ENCODE results near the gene CIAO1.

DNA sequence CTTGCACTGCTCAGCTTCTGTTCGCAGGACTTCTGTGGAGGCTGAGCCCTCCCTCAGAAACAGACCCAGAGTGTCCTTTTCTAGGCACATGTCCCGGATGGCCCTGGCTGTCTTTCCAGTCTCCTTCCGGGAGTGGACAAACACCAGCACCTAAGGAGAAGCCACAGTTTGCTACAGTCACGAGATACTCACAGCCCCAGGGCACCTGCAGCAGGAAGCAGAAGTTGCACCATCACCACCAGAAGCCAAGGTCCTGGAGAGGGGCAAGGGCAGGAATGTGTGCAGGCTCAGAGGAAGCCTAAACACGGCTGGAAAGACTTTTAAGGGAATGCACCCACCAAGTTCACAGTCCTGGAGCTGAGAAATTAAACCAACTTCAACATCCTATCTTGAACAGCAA lies 25.7 kb downstream of the CIAO1 start:
- TF ChIP-seq POLR2A (IDR thresholded peaks at IDR 0.05): no peak
- TF ChIP-seq, protein P1, sequence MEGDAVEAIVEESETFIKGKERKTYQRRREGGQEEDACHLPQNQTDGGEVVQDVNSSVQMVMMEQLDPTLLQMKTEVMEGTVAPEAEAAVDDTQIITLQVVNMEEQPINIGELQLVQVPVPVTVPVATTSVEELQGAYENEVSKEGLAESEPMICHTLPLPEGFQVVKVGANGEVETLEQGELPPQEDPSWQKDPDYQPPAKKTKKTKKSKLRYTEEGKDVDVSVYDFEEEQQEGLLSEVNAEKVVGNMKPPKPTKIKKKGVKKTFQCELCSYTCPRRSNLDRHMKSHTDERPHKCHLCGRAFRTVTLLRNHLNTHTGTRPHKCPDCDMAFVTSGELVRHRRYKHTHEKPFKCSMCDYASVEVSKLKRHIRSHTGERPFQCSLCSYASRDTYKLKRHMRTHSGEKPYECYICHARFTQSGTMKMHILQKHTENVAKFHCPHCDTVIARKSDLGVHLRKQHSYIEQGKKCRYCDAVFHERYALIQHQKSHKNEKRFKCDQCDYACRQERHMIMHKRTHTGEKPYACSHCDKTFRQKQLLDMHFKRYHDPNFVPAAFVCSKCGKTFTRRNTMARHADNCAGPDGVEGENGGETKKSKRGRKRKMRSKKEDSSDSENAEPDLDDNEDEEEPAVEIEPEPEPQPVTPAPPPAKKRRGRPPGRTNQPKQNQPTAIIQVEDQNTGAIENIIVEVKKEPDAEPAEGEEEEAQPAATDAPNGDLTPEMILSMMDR (IDR thresholded peaks at IDR 0.05): no peak

Data from thyroid gland (tissue), 4 donors.